Measurements from ENCODE around the gene ZNF512. TPM values are rescaled to one million over a fixed set of nuclear protein-coding genes. Genes with fewer than 3 reads are reported as not detected.
"Not testable (repeated sequence)": the region's sequence is repeated elsewhere in the genome, so short reads cannot be mapped to it uniquely, and the experiment has no call there.

The ZNF512 gene
- total RNA-seq, 1 donor from 2014 or later = 55.9 TPM

GRCh38 chr2:27627963-27628766 lies 45.3 kb downstream of the ZNF512 start:
- peak; percentile 98 for DNase-seq (ENCODE audit: low read depth)
- Histone ChIP-seq H3K36me3 (ENCODE audit: control insufficient read depth, insufficient read depth, low read length) (no peaks in the 10 kb centered on the region), H3K27me3 (ENCODE audit: control insufficient read depth, insufficient read depth, low read length) (no peaks in the 10 kb centered on the region), H3K4me3 (ENCODE audit: low read depth, low read length) (peak overlapping the region; percentile 88)
- TF ChIP-seq CTCF (IDR thresholded peaks at IDR 0.05; ENCODE audit: insufficient read depth, low read length, poor library complexity, severe bottlenecking) = no peak

GRCh38 chr2:27628767-27629709 lies 46.2 kb downstream of the ZNF512 start, which contains the start of the genes CCDC121 and GPN1:
Gene CCDC121, minus strand, starts transcription at chr2:27629012. Its CDS starts 1,213 bp downstream, at chr2:27627799.
Gene GPN1, plus strand, starts transcription at chr2:27629050. Its CDS starts 9 bp downstream, at chr2:27629059.
- H3K27me3 ChIP-seq (ENCODE audit: control insufficient read depth, insufficient read depth, low read length) = no peaks in the 10 kb centered on the region
- no peak for TF ChIP-seq CTCF (IDR thresholded peaks at IDR 0.05; ENCODE audit: insufficient read depth, low read length, poor library complexity, severe bottlenecking)
- peak within 1 kb of the TSS; percentile 88 for H3K4me3 ChIP-seq (ENCODE audit: low read depth, low read length)
- DNase-seq (ENCODE audit: low read depth) = peak; percentile 87
- H3K36me3 ChIP-seq (ENCODE audit: control insufficient read depth, insufficient read depth, low read length) = no peaks in the 10 kb centered on the region

GRCh38 chr2:27630257-27630656 lies 47.4 kb downstream of the ZNF512 start:
- H3K36me3 ChIP-seq (ENCODE audit: control insufficient read depth, insufficient read depth, low read length); H3K27me3 ChIP-seq (ENCODE audit: control insufficient read depth, insufficient read depth, low read length); DNase-seq (ENCODE audit: low read depth); H3K4me3 ChIP-seq (ENCODE audit: low read depth, low read length): not testable (repeated sequence)

- Histone ChIP-seq H3K27me3 (ENCODE audit: control insufficient read depth, insufficient read depth, low read length) (no peaks in the 10 kb centered on the region), H3K36me3 (ENCODE audit: control insufficient read depth, insufficient read depth, low read length) (no peaks in the 10 kb centered on the region), H3K4me3 (ENCODE audit: low read depth, low read length) (no peak overlapping the region)
- no peak for TF ChIP-seq CTCF (IDR thresholded peaks at IDR 0.05; ENCODE audit: insufficient read depth, low read length, poor library complexity, severe bottlenecking)
- DNase-seq (ENCODE audit: low read depth) = no peak
Observed at GRCh38 chr2:27634291-27634690, 51.4 kb downstream of the ZNF512 start.

- no peaks in the 10 kb centered on the region for H3K27me3 ChIP-seq (ENCODE audit: control insufficient read depth, insufficient read depth, low read length)
Observed at GRCh38 chr2:27636766-27637165, 53.9 kb downstream of the ZNF512 start.

More at GRCh38 chr2:27636766-27637165, 53.9 kb downstream of the ZNF512 start:
- no peak overlapping the region for H3K4me3 ChIP-seq (ENCODE audit: low read depth, low read length)
- DNase-seq (ENCODE audit: low read depth) = no peak
- no peaks in the 10 kb centered on the region for H3K36me3 ChIP-seq (ENCODE audit: control insufficient read depth, insufficient read depth, low read length)
- no peak for TF ChIP-seq CTCF (IDR thresholded peaks at IDR 0.05; ENCODE audit: insufficient read depth, low read length, poor library complexity, severe bottlenecking)

All from kidney epithelial cell (primary cell).